HG03558 (cell line): ENCODE measurements around the gene HOTAIR.

Source experiments
- ATAC-seq: cut with Tn5 transposase; IDR thresholded peaks from one replicate; pipeline ENCODE4 v1.9.1; 2021; ENCODE audit warnings: moderate number of reproducible peaks; ENCODE audit not compliant: unreplicated experiment; ENCODE audit errors: extremely low read depth

The HOTAIR gene

DNA sequence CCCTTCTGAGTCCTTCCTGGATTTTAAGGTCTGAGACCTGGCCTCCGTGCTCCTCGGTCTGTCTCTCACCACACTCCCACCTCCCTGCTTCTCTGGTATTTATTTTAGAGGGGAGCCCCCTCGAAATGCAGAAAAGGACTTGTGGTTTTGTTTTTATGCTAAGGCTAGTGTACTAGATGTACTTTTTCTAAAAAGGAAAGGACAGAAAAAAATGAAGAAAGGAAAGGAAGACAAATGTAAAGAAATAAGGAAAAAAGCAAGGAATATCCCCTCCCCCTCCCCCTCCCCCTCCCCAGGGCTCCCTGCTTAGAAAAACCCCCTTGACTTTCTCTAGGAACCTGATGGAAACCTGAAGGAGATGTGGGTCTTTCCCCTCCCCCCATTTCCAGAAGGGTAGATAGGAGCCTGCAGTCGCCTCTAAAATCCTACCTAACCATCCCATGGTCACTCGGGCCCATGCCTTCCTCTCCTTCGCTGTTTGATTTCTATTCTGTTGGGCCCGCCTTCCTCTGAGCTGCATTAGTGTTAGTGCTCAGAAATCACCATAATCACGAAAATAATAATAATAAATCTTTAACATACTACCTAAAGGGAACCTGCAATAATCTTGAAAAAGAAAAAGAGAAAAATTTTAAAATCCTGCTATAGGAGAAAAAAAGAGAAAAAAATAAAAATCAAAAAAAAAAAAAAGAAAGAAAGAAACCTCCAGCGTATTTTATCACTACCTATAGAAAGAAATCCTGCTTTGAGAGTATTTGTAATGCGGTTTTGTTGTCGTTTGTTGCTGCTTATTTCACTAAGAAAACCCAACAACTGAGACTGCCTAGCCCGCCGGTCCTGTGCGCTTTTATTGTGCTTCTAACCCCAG lies 37.1 kb upstream of the HOTAIR start:
- ATAC-seq = no peak

DNA sequence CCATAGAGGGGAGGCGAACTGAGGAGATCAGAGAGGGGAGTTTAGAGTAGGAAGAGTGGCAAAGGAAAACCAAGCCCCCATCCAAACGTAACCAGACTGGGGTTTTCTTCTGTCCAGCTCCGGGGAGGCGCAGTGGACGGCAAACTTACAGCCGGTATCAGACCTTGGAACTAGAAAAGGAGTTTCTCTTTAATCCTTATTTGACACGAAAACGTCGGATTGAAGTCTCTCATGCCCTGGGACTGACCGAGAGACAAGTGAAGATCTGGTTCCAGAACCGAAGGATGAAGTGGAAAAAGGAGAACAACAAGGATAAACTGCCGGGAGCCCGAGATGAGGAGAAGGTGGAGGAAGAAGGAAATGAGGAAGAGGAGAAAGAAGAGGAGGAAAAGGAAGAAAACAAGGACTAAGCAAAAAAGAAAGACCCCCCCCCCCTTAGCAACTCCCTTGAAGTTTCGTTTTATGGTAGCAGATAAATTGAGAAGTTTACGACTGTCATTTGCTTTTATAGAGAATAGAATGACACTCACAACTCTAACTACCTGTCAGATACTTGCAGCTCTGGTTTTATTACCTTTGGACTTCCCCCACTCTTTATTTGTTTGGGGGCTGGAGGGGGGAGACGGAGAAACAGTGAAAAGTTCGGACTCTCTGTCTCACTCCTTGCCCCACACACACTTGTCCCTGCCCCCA lies 36.4 kb upstream of the HOTAIR start:
- ATAC-seq = no peak

DNA sequence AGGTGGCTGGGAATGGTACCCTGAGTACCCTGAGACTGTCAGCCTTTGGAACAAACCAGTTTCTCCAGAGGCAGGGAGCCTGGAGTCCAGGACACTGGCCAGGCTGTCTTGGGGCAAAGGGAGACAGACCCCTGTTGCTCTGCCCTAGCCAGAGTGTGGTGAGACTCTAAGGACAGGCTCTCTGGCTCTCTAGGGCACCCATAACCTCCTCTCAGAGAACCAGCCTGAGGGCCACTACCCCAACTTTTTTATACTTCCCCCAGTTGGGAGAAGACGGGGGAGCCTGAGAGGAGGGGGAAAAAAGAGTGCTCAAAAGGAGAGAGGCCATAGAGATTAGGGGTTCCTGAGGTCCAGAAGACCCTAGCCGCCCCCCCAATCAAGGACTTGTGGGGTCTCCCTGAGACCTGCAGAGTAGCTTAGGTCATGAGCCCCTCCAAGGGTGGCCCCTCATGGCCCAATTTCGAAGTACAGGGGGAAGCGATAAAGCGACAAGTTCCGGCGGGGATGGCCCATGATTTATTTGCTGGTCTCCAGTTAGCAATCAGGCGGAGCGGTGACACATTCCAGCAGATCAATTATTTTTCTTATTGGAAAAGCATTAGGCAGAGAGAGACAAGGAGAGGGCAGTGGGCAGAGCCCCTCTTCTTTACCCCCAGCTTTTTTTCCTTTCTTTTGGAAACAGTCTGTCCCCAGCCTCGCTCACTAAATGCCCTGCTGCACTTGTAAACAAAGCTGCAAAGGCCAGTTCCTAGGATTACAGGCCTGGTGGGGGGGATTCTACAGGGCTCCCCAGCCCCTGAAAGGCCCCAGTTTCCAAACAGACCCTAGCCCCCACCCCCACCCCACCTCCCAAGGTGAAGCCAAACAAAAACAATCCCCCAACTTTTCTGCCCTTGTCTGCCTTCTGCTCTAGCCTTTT lies 35.6 kb upstream of the HOTAIR start:
- ATAC-seq = no peak

DNA sequence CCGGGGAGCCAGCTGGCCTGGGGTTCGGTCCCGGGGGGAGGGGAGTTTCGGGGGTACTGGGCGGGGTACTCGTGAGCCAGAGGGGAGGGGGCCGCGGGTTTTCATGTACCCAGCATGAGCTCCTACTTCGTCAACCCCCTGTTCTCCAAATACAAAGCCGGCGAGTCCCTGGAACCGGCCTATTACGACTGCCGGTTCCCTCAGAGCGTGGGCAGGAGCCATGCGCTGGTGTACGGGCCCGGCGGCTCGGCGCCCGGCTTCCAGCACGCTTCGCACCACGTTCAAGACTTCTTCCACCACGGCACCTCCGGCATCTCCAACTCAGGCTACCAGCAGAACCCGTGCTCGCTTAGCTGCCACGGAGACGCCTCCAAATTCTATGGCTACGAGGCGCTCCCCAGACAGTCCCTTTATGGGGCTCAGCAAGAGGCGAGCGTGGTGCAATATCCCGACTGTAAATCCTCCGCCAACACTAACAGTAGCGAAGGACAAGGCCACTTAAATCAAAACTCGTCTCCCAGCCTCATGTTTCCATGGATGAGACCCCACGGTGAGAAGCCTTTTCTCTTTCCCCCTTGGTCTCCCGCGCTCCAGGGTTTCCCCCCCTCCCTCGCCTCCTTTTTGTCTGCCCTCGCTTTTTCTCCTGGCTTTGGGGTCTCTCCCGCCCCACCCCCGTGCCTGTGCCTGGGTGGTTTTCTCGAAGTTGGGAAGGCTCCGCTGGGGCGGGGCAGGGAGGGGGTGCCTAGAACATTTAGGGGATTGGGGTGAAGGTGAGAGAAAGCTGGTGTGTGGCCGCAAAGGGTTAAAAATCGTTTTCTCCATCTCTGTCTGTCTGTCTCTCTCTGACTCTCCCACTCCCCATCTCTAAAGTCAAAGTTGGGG lies 34.7 kb upstream of the HOTAIR start:
- no peak for ATAC-seq

DNA sequence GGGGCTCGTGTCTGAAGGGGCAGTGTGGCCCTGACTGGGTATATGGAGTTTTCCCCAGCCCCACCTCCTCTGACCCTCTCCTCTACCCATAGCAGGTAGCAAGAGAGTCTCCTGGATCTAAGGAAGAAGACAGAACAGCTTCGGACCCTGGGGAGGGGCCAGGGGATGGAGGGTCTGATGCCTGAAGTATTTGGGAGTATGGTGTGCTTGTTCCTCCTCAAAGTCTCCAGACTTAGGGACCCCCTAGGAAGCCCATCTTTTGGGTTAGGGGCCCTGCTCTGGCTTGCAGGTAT lies 33.5 kb upstream of the HOTAIR start:
- no peak for ATAC-seq

DNA sequence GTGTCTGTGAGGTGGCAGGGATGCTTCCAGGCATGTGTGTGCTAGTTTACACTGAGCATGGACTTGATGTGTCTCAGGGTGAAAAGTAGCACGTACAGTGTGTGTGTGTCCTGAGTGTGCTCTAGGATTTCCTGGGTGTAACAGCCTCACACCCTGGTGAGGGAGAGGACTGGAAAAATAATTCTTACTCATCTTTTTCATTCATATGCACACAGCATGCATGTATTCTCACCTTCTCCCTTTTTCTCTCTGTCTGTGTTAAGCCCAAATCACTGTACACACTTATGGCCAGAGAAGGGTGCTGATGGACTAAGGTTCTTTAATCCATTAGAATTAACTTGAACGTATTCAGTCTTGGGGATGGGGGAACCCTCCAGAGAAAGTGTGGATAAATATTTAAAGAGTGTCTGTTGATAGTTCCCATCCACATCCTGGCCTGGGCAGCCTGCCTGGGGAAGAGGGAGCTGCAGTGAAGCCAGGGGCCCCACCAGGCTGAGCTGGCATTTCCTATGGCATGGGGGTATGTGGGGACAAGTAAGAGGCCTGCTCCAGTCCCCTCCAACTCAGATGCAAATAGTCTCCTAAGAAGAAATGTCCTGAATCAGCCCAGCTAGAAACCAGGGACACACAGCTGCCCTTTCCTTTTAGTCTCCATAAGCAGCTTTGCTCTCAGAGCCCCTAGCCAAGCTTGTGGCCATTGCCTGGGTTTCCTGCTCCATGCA lies 32.9 kb upstream of the HOTAIR start:
- no peak for ATAC-seq

DNA sequence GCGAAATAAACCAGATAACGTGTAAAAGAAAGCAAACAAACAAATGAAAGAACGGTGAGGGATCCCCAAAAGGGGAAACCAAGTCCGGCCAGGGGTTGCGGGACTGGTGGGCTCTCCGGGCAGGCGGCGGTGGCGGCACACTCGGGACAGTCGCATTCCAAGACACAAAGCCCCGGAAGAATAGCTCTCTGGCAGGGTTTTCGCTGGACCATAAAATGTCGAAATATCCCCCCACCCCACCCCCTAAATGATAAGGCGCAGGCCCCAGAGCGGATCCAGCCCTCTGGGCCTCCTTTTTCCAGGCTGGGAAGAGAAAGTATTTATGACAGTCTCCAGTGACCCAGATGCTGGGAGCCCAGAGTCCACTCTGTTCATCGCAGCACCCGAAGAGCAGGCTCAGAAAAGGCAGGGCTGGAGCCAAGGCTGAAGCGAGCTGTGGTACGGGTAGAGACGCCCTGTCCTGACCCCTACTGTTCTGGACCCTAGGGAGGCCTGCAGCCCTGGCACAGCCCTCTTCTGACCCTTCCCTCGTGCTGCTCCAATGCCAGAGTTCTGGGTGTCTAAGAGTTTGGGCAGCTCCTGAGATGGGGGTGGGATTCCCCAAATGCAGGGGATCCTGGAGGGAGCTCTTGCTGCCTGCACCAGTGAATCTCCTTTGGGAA lies 31.9 kb upstream of the HOTAIR start:
- ATAC-seq = no peak

DNA sequence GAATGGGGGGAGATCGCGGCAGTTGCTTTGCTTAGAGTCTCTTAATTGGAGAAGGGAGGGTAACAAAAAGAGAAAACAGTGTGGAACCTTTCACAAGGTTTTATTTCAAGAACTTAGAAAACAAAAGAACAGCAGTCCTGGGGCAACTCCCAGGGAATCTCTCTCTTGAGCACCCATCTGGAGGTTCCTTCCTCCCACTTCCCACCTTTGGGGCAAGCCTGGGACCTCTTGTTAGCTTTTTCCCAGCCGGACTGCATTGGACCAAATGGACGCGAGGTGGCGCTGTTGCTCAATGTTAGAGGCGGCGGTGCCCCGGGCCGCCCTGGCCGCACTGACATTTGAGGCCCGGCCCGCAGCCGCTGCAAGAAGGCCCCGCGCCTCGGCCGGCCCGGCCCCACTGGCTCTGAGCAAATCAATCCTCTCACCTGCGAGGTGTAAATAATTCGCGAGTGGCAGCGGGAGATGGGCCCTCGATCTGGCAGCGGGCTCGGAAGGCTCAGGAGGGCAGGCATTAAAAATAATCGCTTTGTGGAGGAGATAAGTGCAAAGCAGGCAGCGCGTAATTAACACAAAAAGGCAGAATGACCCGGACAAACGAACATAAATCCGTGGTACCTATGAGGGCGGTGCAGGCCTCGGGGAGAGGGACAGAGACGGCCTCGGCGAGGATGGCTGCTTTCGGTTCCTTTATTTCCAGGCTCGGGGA lies 31.3 kb upstream of the HOTAIR start:
- no peak for ATAC-seq

DNA sequence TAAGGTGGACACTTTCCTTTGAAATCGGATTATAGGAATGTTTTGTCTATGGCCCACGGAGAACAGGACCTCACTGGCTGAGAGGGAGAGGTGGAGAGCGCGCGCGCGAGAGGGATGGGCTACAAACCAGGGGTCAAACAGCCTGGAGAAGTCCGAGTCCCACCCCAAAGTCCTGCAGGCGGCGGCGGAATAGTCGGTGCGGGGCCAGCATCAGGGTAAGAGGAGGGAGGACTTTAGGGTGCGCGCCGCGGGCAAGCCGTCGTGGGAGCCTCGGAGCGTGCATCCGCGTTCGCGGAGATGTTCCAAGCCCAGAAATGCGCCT lies 30.7 kb upstream of the HOTAIR start:
- no peak for ATAC-seq

DNA sequence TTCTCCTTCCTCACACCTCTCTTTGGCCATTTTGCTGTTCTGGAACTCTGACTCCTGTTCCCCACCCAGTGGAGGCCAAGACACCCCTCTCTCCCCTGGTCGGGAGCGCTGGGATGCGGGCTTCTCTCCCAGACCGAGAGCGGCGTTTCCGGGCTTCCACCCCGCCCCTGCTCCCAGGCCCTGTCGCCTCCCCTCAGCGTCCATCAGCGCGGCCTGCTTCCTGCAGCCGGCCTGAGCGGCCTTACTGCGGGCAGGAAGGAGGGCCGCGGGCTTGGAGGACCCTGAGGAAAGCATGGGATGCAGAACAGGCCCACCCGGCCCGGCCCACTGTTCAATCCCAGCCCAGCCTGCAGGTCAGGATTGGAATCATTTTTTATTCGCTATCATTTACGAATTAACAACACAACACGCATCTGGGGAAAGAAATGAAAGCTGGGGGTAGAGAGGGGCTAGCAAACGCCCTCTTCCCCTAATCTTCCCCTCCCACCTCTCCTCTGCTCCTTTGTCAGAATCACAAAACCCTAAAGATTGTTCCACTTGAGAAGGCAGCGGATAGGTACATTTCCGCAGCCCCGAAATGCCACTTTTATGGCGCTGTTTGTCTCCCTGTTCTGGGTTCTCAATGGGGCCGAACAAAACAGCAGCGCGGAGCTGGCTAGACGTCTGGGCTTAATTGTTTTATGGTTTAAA lies 30.2 kb upstream of the HOTAIR start:
- ATAC-seq = no peak

DNA sequence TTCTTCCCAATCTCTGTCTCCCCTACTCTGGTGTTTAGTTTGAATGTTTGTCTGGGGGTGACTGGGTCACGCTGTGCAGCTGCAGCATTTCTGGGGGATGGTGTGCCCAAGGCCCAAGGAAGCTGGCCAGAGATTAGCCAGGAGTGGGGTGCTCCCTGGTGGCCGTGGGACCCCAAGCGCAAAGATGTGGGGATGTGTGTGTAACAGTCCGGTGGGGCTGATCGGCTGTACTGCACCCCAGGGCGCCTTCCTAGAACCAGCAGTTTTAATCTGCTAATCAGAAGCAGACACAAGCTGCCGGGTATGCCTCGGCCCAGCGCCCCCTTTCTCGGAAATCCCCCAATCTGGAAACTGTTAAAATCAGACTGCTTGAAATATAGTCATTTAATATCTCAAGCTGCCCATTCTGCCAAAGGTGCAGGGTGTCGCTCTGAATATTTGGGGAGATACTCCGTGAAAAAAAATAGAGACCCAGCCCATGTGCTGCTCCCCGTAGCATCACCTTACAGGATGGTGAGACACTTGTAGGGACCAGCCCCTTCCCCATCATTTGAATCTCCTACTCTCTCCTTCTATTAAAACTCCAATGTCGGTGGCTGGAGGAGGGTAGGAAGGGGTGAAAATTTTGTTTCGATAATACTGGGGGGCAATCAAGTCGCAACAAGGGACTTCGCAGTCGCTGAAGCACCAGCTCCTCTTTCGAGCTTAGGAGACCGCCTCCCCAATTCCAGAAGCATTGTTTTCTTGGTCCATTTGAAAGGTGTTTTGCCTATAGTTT lies 29.5 kb upstream of the HOTAIR start:
- ATAC-seq = no peak

DNA sequence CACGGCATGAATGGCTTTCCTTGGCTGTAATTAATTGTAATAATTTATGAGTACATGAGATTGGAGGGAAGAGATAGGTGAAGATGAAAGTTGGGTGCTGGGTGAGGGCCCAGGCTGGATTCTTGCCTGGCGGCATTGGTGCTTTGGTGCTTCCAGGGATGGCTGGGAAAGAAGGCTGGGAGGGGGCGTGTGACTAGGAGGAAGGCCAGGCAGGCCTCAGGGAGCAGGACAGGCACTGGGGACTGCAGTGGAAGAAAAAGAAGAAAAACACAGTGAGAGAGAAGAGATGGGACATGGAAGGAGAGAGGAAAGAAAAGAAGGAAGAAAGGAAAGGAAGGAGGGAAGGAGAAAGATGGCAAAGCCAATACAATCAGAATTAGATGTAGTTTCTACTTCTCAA lies 28.9 kb upstream of the HOTAIR start:
- ATAC-seq = no peak

DNA sequence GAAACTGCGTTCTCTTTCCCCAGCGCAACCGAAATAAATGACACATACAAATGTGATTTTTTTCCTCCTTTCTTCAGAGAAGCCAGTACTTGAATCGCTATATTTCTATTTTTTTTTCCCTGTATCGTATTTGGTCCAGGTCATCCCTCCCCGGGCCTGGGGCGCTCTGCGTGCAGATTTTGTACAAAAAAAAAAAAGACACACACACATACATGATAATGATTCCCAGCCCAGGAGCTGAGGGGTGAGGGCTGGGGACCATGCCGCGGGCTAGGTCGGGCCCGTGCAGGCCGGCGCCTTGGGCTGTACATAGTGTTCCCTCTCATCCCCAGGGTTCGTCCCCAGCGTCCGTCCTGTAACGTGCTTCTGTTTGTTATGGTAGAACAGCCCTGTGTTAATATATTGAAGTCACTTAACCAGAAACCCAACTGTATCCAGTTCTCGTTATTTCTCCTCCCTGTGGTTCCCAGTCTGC lies 28.2 kb upstream of the HOTAIR start:
- no peak for ATAC-seq

DNA sequence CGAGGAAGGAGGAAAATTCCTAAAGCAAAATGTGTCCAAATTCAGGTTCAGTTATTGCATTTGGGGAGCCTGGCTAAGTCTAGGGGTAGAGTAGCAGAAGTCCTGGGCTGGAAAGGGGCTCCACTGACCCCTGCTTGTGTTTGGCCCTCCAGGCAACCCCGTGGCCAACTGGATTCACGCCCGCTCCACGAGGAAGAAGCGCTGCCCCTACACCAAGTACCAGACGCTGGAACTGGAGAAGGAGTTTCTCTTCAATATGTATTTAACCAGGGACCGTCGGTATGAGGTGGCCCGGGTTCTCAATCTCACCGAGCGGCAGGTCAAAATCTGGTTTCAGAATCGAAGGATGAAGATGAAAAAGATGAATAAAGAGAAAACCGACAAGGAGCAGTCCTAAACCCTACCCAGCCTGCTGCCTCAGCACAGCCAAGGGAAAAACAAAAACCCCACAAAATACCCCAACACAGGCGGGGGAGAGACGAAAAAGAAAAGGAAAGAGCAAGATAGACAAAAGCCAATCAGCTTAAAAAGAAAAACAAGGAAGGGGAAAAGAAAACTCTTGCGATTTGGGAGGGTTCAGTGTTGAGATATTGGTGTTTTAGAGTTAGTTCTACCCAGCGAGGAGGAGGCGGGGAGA lies 27.6 kb upstream of the HOTAIR start:
- ATAC-seq = no peak

DNA sequence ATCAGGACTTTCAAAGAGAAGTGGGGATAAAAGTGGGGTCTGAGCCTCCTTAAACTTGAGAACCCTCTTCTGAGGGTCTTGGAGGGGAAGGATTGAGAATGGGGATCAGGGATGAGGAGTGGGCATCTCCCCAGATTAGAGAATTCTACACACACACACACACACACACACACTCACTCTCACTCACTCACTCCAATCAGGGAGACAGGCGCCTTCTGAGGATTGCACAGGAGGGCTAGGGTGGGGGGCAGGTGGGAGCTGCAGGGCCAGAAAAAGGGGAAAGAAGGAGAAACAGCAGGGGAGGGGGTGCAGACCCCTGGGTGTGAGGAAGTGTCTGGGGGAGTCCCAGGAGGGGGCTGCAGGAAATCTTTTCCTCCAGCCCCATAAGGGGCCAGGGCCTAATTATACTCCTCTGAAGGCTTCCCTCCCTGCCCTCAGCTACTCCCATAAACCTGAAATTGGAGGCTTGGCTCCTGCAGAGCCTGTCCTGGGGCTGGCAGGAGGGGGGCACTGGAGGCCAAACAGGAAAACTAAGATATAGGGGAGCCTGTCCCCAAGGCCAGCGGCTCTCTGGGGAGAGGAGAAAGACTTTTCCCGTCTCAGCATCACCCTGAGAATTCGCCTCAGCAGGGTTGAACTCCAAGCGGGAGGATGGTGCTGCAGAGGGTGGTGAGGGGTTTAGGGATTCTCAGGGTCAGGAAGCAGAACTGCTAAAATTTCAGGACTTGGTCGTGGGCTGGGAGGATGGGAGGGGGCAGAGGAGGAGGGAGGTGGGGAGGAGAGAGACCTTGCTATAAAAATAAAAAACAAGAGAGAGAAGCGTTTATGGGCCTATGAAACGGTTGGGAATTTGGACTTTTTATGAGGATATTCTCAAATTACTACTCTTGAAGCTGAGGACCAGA lies 26.8 kb upstream of the HOTAIR start:
- ATAC-seq = no peak
